Neural cell (in vitro differentiated cells): Measurements from ENCODE around the gene SEPTIN5.

Experiments used
- CTCF ChIP-seq: fragments of 450-650 bp; IDR thresholded peaks from 2 replicates; pipeline ENCODE4 v1.5.1; 2014; ENCODE audit warnings: antibody characterized with exemption, mild to moderate bottlenecking, moderate library complexity; ENCODE audit not compliant: poor library complexity, severe bottlenecking
- EP300 ChIP-seq: fragments of 450-650 bp; conservative IDR thresholded peaks from 2 replicates; pipeline ENCODE4 v1.6.1; 2014; ENCODE audit warnings: antibody characterized with exemption, mild to moderate bottlenecking, moderate library complexity; ENCODE audit not compliant: poor library complexity, severe bottlenecking
- EZH2 ChIP-seq: fragments of 200-600, 300-800 bp; shearing (Covaris generic), sonication (generic); IDR thresholded peaks from 2 replicates; pipeline ENCODE4 v1.6.1; 2014; ENCODE audit warnings: antibody characterized with exemption, low read length, borderline replicate concordance, mild to moderate bottlenecking; ENCODE audit not compliant: insufficient read depth, poor library complexity, severe bottlenecking
- MXI1 ChIP-seq: fragments of 450-650 bp; conservative IDR thresholded peaks from 2 replicates; pipeline ENCODE4 v1.6.1; 2014; ENCODE audit warnings: antibody characterized with exemption, mild to moderate bottlenecking; ENCODE audit not compliant: poor library complexity, severe bottlenecking
- POLR2AphosphoS5 ChIP-seq: IDR thresholded peaks from 2 replicates; pipeline ENCODE4 v1.6.1; 2012
- RAD21 ChIP-seq: fragments of 450-650 bp; conservative IDR thresholded peaks from 2 replicates; pipeline ENCODE4 v1.6.1; 2014; ENCODE audit warnings: antibody characterized with exemption, mild to moderate bottlenecking, moderate library complexity

GRCh38 chr22:19748139-19748538 lies 33.8 kb downstream of the SEPTIN5 start:
- TF ChIP-seq CTCF (no peak), RAD21 (no peak), POLR2AphosphoS5 (no peak), EP300 (no peak), EZH2 (no peak), MXI1 (no peak)
